Thyroid gland (tissue), 4 donors: ENCODE measurements around the gene FASTK.

Source experiments
- POLR2A ChIP-seq, 2 donors: fragments of 450-650 bp; IDR thresholded peaks; one replicate each; pipeline ENCODE4 v1.6.1; 2017; ENCODE audit warnings: antibody characterized with exemption in 2 of 2, mild to moderate bottlenecking in 2 of 2, moderate library complexity in 1 of 2
- TF ChIP-seq, protein P1 (sequence below), 6 experiments: fragments of 200-600 bp in 3 of 6; fragments of 450-650 bp in 3 of 6; sonication (generic) in 3 of 6; IDR thresholded peaks; one replicate each; pipeline ENCODE4 v1.5.1; 2016 to 2019; ENCODE audit warnings: antibody characterized with exemption in 6 of 6, mild to moderate bottlenecking in 2 of 6, inconsistent platforms in 1 of 6, moderate library complexity in 1 of 6

DNA sequence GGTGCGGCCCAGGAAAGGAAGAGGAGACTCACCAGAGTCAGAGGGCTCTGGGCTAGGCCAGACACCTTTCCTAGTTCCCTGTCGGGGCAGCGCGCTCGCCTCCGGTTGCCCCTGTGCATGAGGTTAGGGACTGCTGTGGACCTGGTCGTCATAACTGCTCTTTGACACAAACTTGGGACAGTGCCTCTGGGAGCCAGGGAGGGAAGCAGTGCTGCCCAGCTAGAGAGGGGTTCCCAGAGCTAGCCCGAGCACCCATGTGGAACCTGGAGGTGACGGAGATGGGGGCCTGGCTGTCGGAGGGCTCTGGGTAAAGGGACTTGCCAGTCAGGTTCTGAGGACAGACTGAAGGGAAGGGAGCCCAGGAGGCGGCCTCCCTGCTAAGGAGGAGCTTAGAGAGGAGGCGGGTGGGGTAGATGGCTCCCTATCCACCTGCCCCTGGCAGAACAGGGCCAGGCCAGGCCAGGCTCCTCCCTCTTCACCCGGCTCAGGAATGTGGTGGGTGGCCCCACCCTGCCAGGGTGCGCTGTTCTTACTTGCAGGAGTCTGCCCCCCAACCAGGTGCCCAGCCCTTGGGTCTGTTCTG lies 35.3 kb upstream of the FASTK start:
- TF ChIP-seq, protein P1, sequence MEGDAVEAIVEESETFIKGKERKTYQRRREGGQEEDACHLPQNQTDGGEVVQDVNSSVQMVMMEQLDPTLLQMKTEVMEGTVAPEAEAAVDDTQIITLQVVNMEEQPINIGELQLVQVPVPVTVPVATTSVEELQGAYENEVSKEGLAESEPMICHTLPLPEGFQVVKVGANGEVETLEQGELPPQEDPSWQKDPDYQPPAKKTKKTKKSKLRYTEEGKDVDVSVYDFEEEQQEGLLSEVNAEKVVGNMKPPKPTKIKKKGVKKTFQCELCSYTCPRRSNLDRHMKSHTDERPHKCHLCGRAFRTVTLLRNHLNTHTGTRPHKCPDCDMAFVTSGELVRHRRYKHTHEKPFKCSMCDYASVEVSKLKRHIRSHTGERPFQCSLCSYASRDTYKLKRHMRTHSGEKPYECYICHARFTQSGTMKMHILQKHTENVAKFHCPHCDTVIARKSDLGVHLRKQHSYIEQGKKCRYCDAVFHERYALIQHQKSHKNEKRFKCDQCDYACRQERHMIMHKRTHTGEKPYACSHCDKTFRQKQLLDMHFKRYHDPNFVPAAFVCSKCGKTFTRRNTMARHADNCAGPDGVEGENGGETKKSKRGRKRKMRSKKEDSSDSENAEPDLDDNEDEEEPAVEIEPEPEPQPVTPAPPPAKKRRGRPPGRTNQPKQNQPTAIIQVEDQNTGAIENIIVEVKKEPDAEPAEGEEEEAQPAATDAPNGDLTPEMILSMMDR (IDR thresholded peaks at IDR 0.05): no peak
- TF ChIP-seq POLR2A (IDR thresholded peaks at IDR 0.05): peak; percentile 40 to 90
